Panc1 (cell line): ENCODE results near the gene ADISSP.

Experiments used
- CTCF ChIP-seq: fragments of 450-650 bp; IDR thresholded peaks from 2 replicates; pipeline ENCODE4 v1.5.1; 2017; ENCODE audit warnings: mild to moderate bottlenecking
- TF ChIP-seq, protein P1 (sequence below), 2 experiments: IDR thresholded peaks; 2 replicates each; pipeline ENCODE4 v1.6.1; 2011 to 2012; ENCODE audit warnings: low read depth in 2 of 2, control low read depth in 1 of 2, low read length in 1 of 2, mild to moderate bottlenecking in 1 of 2, moderate library complexity in 1 of 2; ENCODE audit not compliant: insufficient read depth in 1 of 2

DNA sequence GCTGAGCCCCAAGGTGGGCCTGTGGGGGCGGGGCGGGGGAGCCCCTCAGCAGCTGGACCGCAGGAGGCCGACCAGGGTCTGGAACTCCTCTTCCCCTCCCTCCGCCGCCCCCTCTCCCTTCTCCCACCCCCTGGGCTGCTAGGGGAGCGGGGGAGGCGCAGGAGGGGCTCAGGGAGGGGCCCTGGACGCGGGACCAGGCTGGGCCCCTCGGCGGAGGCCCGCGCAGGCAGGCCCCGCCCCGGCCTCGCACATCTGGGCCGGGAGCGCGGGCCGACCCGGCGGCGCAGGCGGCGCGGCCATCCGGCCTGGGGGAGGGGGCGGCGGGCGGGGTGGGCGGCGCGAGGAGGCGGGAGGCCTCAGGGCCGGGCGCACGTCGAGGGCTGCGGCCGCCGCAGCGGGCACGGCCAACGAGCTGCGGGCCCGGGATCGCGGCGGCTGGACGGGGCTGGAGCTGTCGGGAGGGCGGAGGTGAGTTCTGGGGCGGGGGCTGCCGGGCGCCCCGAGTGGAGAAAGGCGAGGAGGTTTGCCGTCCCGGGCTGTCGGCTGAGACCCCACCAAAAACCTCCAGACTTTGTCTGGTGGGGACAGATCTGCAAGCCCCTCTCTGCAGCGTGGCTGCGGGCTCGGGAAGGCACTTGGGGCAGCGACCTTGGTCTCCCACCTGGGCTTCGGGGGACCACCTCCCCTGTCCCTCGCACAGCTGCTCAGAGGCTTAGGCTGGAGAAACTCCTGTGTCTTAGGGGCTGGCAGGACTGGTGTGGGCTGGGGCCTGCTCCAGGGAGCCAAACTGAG is 35.0 kb downstream of the ADISSP start, which contains the start of gene HSPA12B:
- TF ChIP-seq, protein P1, sequence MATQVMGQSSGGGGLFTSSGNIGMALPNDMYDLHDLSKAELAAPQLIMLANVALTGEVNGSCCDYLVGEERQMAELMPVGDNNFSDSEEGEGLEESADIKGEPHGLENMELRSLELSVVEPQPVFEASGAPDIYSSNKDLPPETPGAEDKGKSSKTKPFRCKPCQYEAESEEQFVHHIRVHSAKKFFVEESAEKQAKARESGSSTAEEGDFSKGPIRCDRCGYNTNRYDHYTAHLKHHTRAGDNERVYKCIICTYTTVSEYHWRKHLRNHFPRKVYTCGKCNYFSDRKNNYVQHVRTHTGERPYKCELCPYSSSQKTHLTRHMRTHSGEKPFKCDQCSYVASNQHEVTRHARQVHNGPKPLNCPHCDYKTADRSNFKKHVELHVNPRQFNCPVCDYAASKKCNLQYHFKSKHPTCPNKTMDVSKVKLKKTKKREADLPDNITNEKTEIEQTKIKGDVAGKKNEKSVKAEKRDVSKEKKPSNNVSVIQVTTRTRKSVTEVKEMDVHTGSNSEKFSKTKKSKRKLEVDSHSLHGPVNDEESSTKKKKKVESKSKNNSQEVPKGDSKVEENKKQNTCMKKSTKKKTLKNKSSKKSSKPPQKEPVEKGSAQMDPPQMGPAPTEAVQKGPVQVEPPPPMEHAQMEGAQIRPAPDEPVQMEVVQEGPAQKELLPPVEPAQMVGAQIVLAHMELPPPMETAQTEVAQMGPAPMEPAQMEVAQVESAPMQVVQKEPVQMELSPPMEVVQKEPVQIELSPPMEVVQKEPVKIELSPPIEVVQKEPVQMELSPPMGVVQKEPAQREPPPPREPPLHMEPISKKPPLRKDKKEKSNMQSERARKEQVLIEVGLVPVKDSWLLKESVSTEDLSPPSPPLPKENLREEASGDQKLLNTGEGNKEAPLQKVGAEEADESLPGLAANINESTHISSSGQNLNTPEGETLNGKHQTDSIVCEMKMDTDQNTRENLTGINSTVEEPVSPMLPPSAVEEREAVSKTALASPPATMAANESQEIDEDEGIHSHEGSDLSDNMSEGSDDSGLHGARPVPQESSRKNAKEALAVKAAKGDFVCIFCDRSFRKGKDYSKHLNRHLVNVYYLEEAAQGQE (IDR thresholded peaks at IDR 0.05; ENCODE audit: insufficient read depth in 1 of 2, low read depth in 2 of 2, low read length in 1 of 2), result no peak
- TF ChIP-seq CTCF, result no peak
